Right lobe of liver (tissue), 6 donors: ENCODE measurements around the gene ETFB. TPM values are rescaled to one million over a fixed set of nuclear protein-coding genes. Genes with fewer than 3 reads are reported as not detected.

Experiments
- ATAC-seq, 4 donors: fragments of 200-7000 bp; cut with Tn5 transposase; one replicate each; pipeline ENCODE4 v1.9.1; 2020; ENCODE audit warnings: mild to moderate bottlenecking in 4 of 4, moderate library complexity in 4 of 4
- DNase-seq, 3 donors: peaks; one replicate each; pipeline ENCODE4 v3.0.0-alpha.2; 2020
- H3K27ac ChIP-seq, 3 donors: fragments of 200-600 bp; one replicate each; pipeline ENCODE4 v1.8.0; 2022
- H3K27me3 ChIP-seq, 2 donors: fragments of 200-600 bp; one replicate each; pipeline ENCODE4 v1.8.0; 2022
- H3K36me3 ChIP-seq, 4 donors: fragments of 200-600 bp; sonication (generic) in 1 of 4; one replicate each; pipeline versions ENCODE4 v1.5.1 to v1.8.0; 2017 to 2022; ENCODE audit warnings: control low read depth in 1 of 4
- H3K4me1 ChIP-seq, 4 donors: fragments of 200-600 bp; sonication (generic) in 1 of 4; one replicate each; pipeline versions ENCODE4 v1.5.1 to v1.8.0; 2017 to 2022; ENCODE audit warnings: control low read depth in 1 of 4
- H3K4me3 ChIP-seq, 3 donors: fragments of 200-600 bp; one replicate each; pipeline ENCODE4 v1.8.0; 2022
- H3K9me3 ChIP-seq, 4 donors: fragments of 200-600 bp; sonication (generic) in 1 of 4; one replicate each; pipeline versions ENCODE4 v1.5.1 to v1.8.0; 2017 to 2022; ENCODE audit warnings: control low read depth in 1 of 4
- POLR2A ChIP-seq: fragments of 450-650 bp; IDR thresholded peaks from one replicate; pipeline ENCODE4 v1.6.1; 2017; ENCODE audit warnings: antibody characterized with exemption, mild to moderate bottlenecking
- WGBS: methylation state at CpG from one replicate; pipeline ENCODE4 v1.1.6; 2018; ENCODE audit warnings: low coverage, low lambda C conversion rate; ENCODE audit not compliant: insufficient coverage; ENCODE audit errors: missing lambda C conversion rate; 5-methylcytosine and 5-hydroxymethylcytosine counted together
- intact Hi-C, 2 donors: fragments of 100-400 bp; cut with DNase I; formaldehyde crosslinking; loops; one replicate each; pipeline versions ENCODE4 v1.11.2 to v1.14.1; 2022
- total RNA-seq, 6 experiments: library from RNA; depleted of rRNA in 2 of 6; stranded (reverse); fragments of >200 nt in 2 of 6; fragmentation: NEBNext Ultra II Directional in 3 of 6; extraction: Animal tissue kit (Norgen Biotek cat#: 25700) in 3 of 6; gene quantifications; one replicate each; pipeline versions ENCODE4 v1.1.0 to v1.2.4, GENCODE V29; 2016 to 2023
- TF ChIP-seq, protein P1 (sequence below), 4 donors: fragments of 200-600 bp in 3 of 4; fragments of 450-650 bp in 1 of 4; IDR thresholded peaks; one replicate each; pipeline versions ENCODE4 v1.5.1 to v1.8.0; 2016 to 2022; ENCODE audit warnings: antibody characterized with exemption in 4 of 4, mild to moderate bottlenecking in 2 of 4
- donor health status: DM: no; HTN: yes; CAD: no.
- donor health status: DM: no; HTN: no; CAD: no.
- donor health status: DM: no; HTN: no; CAD: no.
- donor health status: DM: no; HTN: yes; CAD: no.
- donor health status: DM: no; HTN: yes; CAD: no.

The ETFB gene
- total RNA-seq, 6 experiments from 2014 or later: 210 to 439 (median 345) TPM

- intact Hi-C loops: no loop called here
- no peak for DNase-seq
- H3K9me3 ChIP-seq: no peaks in the 10 kb centered on the region
These were observed 23.0 kb upstream of the ETFB start for GRCh38 chr19:51389143-51389542.

GRCh38 chr19:51387924-51388389 lies 21.8 kb upstream of the ETFB start, which contains the start of gene LIM2:
LIM2 (minus strand) TSS chr19:51387974; CDS start chr19:51387443, 531 bp downstream.
- Histone ChIP-seq H3K9me3 (no peaks in the 10 kb centered on the region), H3K4me1 (no peaks in the 10 kb centered on the region), H3K36me3 (no peaks in the 10 kb centered on the region), H3K27ac (no peak within 1 kb of the TSS), H3K4me3 (no peak within 1 kb of the TSS), H3K27me3 (no peaks in the 10 kb centered on the region)
- intact Hi-C loops: no loop called here
- no peak for TF ChIP-seq POLR2A
- TF ChIP-seq, protein P1, sequence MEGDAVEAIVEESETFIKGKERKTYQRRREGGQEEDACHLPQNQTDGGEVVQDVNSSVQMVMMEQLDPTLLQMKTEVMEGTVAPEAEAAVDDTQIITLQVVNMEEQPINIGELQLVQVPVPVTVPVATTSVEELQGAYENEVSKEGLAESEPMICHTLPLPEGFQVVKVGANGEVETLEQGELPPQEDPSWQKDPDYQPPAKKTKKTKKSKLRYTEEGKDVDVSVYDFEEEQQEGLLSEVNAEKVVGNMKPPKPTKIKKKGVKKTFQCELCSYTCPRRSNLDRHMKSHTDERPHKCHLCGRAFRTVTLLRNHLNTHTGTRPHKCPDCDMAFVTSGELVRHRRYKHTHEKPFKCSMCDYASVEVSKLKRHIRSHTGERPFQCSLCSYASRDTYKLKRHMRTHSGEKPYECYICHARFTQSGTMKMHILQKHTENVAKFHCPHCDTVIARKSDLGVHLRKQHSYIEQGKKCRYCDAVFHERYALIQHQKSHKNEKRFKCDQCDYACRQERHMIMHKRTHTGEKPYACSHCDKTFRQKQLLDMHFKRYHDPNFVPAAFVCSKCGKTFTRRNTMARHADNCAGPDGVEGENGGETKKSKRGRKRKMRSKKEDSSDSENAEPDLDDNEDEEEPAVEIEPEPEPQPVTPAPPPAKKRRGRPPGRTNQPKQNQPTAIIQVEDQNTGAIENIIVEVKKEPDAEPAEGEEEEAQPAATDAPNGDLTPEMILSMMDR (IDR thresholded peaks at IDR 0.05): no peak
- DNase-seq (no peak), ATAC-seq (no peak)
- WGBS: 85% methylated on average over 13 of the region's 15 CpGs

More at GRCh38 chr19:51389143-51389542, 23.0 kb upstream of the ETFB start:
- no peak overlapping the region for H3K27ac ChIP-seq
- H3K27me3 ChIP-seq: no peaks in the 10 kb centered on the region
- no peaks in the 10 kb centered on the region for H3K36me3 ChIP-seq
- H3K4me1 ChIP-seq: no peaks in the 10 kb centered on the region
- 71% methylated on average over 3 of the region's 14 CpGs for WGBS
- H3K4me3 ChIP-seq: no peak overlapping the region
- peak in 1 of 4 donors; percentile 27 for ATAC-seq
- TF ChIP-seq, protein P1 (IDR thresholded peaks at IDR 0.05): no peak
- TF ChIP-seq POLR2A: no peak

DNA sequence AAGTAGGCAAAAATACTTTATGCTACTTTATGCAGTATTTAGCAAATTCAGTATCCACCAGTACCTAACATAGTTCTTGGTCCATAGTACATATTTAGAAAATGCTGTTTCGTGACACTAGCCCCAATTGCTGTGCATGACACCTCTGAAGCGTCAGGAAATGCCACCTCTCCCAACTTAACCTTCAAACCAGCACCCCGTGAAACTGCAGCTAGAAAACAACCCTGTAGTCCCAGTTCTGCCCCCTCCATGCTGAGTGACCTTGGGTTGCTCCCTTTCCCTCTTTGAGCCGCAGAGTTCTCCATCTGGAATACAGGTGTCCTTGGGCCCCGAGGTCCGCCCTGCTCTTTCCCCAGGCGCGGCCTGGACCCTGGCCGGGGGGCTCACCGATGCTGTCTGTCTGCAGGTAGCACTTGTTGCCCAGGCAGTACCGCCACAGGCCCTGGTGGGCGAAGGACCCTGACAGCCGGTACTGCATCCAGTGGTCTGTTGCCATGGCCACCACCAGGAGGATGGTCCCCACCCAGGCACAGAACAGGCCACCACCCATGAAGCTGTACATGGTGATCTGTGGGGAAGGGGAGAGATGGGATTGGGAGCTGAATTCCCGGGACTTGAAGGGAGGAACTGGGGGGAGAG lies 20.8 kb upstream of the ETFB start:
- Histone ChIP-seq H3K36me3 (no peaks in the 10 kb centered on the region), H3K9me3 (no peaks in the 10 kb centered on the region), H3K4me1 (no peaks in the 10 kb centered on the region), H3K27me3 (no peaks in the 10 kb centered on the region), H3K4me3 (no peak overlapping the region), H3K27ac (no peak overlapping the region)
- WGBS: 68% methylated on average over 5 of the region's 14 CpGs
- intact Hi-C loops: no loop called here
- DNase-seq (no peak), ATAC-seq (peak in 1 of 4 donors; percentile 8)
- TF ChIP-seq, protein P1 (IDR thresholded peaks at IDR 0.05): no peak
- TF ChIP-seq POLR2A: no peak

DNA sequence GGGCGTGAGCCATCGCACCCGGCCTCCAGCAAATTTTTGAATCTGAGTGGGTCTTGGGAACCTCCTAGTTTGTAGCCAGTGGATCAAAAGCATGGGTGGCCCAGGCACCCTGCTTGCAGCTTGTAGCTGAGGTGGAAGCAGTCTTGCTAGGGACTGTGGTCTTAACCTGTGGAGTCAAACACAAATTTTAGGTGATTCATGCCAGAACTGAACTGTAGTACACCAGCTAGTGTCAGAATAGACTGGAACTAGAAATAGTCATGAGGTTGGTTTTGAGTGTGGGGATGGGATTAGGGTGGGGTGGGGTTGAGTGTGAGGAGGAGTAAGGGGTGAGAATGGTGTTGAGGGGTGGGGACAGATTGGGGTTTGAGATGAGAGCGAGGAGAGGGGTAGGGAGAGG lies 15.8 kb upstream of the ETFB start:
- no peak overlapping the region for H3K4me3 ChIP-seq
- H3K27ac ChIP-seq: no peak overlapping the region
- DNase-seq (no peak), ATAC-seq (no peak)
- 94% methylated on average over 4 of the region's 4 CpGs for WGBS
- intact Hi-C loops: no loop called here
- TF ChIP-seq, protein P1 (IDR thresholded peaks at IDR 0.05): no peak
- no peak for TF ChIP-seq POLR2A
- no peaks in the 10 kb centered on the region for H3K36me3 ChIP-seq
- no peaks in the 10 kb centered on the region for H3K27me3 ChIP-seq
- no peaks in the 10 kb centered on the region for H3K4me1 ChIP-seq
- no peaks in the 10 kb centered on the region for H3K9me3 ChIP-seq
